GM12873 (cell line): ENCODE results near the gene WWC2.

Experiments
- TF ChIP-seq, protein P1 (sequence below): IDR thresholded peaks from 2 replicates; pipeline ENCODE4 v1.5.1; 2012; ENCODE audit warnings: low read depth, mild to moderate bottlenecking, moderate library complexity, low read length, control low read depth; ENCODE audit not compliant: insufficient read depth; ENCODE audit errors: missing control alignments

Gene WWC2

DNA sequence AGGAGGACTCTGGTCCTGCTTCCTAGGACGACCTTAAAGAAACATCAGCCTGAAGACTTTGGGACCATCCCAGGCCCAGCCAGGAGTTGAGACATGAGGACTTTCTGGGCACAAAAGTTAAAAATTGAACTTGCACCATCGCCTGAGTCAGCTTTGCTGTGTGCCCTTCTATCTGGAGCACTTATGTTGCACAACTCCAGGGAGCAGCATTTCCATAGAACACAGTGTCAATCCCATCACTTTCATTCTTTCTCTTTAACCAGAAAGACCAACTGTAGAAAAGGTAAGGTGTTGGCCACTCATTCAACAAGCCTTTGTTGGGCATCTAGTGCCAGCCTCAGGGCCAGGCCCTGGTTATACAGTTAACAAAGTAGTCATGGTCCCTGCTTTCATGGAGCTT lies 231.8 kb downstream of the WWC2 start:
- TF ChIP-seq, protein P1, sequence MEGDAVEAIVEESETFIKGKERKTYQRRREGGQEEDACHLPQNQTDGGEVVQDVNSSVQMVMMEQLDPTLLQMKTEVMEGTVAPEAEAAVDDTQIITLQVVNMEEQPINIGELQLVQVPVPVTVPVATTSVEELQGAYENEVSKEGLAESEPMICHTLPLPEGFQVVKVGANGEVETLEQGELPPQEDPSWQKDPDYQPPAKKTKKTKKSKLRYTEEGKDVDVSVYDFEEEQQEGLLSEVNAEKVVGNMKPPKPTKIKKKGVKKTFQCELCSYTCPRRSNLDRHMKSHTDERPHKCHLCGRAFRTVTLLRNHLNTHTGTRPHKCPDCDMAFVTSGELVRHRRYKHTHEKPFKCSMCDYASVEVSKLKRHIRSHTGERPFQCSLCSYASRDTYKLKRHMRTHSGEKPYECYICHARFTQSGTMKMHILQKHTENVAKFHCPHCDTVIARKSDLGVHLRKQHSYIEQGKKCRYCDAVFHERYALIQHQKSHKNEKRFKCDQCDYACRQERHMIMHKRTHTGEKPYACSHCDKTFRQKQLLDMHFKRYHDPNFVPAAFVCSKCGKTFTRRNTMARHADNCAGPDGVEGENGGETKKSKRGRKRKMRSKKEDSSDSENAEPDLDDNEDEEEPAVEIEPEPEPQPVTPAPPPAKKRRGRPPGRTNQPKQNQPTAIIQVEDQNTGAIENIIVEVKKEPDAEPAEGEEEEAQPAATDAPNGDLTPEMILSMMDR = no peak

DNA sequence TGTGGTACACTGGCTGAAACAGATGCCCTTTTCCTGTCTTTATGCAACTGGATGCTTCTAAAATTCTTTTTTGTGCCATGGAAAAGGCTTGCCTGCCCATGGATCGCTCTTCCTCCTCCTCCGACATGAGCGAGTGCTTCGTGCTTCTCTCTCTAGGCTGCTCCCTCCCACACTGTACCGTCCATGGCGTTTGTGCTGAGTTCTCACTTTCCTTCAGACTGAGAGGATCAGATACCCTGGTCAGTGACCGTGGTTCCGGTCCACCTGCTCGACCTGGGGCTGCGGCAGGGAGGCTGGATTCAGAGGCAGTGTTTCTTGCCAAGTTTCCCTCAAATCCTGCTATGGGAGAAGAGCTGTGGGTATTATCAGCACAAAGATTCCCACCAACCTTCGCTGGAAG lies 233.4 kb downstream of the WWC2 start:
- TF ChIP-seq, protein P1 = no peak

DNA sequence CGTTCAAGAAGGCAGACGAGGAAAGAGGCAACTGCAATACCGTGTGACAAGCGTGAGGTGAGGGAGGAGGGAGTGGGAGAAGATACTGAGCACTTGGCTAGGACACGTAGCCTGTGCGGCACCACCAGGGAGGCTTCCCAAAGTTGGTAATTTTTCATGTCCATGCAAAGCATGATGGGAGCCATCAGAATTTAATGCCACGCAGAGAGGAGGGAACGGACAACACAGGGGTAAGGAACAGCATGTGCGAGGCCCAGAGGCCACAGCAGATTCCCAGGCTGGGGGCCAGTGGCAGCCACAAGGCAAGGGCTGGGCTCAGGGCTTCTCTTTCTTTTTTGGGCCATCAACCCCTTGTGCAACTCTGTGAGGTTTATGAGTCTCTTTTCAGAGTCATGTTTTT lies 234.1 kb downstream of the WWC2 start:
- TF ChIP-seq, protein P1 = no peak

DNA sequence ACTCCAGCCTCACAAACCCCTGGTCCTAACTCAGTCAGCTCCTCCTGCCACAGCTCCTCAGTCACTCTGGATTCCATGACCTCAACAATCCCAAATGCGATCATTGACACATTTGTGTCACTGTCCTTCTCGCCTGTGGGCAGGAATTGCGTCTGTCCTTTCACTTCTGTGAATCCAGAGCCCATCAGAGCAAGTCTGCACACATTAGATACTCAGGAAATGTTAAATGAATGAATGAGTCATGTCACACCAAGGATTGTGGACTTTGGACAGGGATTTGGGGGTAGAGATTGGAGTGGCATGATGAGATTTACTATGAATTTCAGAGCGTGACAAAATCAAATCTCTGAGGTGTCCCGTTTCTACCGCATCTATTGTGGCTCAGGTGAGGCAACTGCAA lies 234.9 kb downstream of the WWC2 start:
- TF ChIP-seq, protein P1 = no peak

DNA sequence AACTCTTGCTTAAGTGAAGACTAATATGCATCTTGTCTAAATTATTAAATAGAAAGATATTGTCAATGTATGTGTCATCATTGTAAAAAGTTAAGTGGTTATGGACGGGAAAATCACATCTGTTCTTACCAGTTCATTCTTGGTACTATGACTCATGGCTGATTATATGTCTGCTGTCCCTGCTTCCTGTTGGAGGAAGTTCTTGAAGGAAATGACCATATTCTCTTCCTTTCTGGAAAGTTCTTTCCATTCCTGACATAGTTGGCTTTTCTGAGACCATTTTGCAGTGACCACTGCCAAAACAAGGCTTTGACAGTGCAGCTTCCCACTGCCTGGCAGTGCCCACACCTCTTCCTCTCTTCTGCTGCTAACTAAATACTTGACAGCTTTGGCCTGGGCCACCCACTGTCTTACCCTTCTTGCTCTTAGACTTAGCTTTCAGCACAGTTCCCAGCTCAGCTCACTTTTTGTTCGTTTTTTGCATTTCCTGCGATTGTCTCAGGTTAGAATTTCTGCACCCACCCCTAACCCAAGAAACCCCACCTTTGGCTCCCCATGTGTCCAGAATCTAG lies 236.4 kb downstream of the WWC2 start:
- TF ChIP-seq, protein P1 = no peak

DNA sequence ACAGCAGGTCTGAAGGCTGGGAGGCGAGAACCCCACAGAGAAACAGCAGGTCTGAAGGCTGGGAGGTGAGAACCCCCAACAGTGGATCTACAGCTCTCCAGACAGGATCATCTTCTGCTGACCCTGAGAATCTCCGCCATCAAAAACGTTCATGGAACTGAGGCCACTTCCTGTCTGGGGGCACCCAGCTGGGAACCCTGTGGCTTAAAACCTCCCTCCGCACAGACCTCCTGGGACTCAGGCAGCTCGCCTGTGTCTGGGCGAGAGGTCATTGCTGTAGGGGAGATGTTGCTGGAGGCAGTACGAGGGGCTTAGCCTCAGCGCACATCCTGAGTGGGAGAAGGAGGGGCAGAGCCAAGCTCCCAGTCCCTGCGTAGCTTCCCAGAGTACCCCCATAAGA lies 238.3 kb downstream of the WWC2 start:
- TF ChIP-seq, protein P1 = no peak

DNA sequence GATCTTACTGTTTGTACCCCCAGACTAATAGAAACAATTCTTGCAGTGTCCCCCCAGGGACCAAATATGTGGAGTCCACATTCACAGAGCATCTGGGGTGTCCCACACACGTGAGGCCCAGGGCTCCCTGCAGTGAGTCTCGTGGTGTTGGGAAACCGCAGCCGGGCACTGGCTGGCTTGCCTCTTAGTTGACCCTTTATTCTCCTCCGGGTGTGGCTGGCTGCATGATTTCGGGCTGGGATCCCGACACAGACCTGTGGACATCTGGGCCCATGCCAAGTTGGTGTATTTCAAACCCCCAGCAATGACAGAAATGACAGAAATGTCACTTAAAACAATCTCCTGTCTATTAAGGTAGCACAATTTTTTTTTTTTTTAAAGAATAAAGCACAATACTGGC lies 238.8 kb downstream of the WWC2 start:
- TF ChIP-seq, protein P1 = no peak
